ENCODE results near the gene BCAS2. TPM values are rescaled to one million over a fixed set of nuclear protein-coding genes. Genes with fewer than 3 reads are reported as not detected.
"Not testable (repeated sequence)": the region's sequence is repeated elsewhere in the genome, so short reads cannot be mapped to it uniquely, and the experiment has no call there.

BCAS2 gene
- total RNA-seq = 25.0 and 29.3 TPM in 2 replicates

GRCh38 chr1:114581335-114582287 is at the start of gene BCAS2:
BCAS2 (minus strand) TSS chr1:114581615; CDS start chr1:114581591, 24 bp downstream.
- DNase-seq (ENCODE audit: low read depth in 2 of 2) = peak; percentile 97 to 98

DNA sequence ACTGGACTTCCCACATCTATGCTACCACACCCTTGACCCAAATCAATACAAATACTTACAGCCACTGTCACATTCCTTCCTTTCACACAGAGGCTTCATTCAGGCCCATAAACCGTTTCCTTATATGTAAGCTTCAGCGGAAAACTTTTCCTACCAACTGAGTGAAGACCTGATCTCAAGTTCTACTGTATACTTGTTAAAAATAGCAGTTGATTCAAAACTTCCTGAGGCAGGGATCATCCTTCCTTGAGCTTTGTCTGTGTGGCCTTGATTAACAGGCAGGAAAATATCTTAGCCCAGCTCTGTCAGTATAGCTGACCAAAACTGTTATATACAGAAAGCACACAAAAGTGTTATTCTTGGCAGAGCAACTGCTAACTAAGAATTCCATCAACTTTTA is 45.7 kb upstream of the BCAS2 start:
- peak in 1 of 2 donors; percentile 11 for DNase-seq (ENCODE audit: low read depth in 2 of 2)

GRCh38 chr1:114623364-114623763 is 41.9 kb upstream of the BCAS2 start:
- no peak for DNase-seq (ENCODE audit: low read depth in 2 of 2)

GRCh38 chr1:114620419-114620818 is 39.0 kb upstream of the BCAS2 start:
- DNase-seq (ENCODE audit: low read depth in 2 of 2) = no peak

GRCh38 chr1:114618606-114619005 is 37.2 kb upstream of the BCAS2 start:
- DNase-seq (ENCODE audit: low read depth in 2 of 2) = no peak

DNA sequence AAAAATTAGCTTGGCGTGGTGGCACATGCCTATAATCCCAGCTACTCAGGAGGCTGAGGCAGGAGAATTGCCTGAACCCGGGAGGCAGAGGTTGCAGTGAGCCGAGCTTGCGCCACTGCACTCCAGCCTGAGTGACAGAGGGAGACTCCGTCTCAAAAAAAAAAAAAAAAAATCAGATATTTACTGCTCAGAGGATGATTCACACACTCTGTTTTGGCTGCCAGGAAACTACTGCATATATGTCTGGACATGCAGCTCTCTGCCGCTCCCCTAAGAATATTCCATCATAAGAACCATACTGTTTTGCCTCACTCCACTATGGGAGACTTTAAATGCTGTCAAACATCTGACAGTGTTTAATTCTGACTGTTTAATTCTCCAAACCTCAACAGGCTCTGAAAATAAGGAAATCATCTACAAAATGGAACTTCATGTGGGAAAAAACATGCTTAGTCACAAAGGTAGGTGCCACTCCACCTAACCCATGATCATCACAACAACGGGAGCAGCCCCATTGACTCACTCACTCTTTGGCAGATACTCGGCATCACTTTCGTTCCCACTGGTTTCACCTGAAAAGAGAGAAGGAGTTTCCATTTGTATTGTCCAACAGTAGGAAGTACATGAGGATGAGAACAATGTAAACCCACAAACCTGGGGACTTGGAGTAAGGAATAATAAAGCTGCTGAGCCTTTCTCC is 29.3 kb upstream of the BCAS2 start:
- DNase-seq (ENCODE audit: low read depth in 2 of 2) = peak in 1 of 2 donors; percentile 16

DNA sequence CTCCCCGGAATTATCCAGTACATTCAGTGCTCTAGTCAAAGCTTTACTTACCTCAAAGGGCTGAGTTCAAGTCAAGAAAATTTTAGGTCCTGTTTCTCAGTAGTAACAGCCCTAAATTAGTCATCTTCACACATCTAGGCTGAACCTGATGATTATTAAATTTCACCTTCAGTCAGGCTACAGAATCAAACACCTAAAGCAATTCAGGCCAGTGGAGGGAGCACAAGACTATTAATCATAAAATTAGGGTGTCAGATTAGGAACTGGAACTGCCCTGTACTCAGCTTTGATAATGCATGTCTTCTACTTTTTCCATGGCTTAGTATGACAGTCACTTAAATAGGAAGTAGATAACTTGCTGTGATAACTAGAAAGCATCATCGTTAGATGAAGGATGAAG is 28.4 kb upstream of the BCAS2 start:
- no peak for DNase-seq (ENCODE audit: low read depth in 2 of 2)

- DNase-seq (ENCODE audit: low read depth in 2 of 2) = no peak
Observed at GRCh38 chr1:114609026-114609425, 27.6 kb upstream of the BCAS2 start.

- DNase-seq (ENCODE audit: low read depth in 2 of 2) = no peak
Observed at GRCh38 chr1:114607223-114607622, 25.8 kb upstream of the BCAS2 start.

DNA sequence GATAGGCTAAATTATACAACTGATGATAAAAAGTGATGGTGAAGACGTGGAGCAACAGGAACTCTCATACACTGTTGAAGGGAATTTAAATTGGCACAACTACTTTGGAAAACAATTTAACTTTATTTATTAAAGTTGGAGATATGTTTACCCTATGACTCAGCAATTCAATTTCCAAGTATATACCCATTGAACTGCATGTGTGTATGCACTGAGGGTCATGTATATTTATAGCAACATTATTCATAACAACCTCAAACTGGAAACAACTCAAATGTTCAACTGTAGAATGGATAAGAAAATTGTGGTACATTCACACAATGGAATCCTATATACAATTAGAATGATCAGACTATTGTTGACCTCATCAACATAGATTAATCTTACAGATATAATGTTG is 16.5 kb upstream of the BCAS2 start:
- DNase-seq (ENCODE audit: low read depth in 2 of 2) = no peak

DNA sequence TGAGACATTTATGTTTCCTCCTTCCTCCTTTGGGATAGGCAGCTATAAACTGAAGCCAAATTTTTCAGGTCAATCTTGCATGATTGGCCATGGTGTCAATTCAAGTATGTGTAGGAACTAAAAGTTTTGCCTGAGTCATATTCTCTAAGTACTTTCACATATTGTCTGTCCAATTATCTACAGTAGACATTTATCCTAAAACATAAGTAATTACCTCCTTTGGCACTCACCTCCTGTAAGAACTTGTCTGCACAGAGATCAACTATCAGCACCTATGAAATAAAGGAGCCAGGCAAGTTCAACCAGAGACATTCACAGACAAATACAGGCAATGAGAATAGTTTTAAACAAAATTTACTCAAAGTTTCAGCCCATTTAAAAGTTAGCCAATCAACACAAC is 14.2 kb upstream of the BCAS2 start:
- no peak for DNase-seq (ENCODE audit: low read depth in 2 of 2)

DNA sequence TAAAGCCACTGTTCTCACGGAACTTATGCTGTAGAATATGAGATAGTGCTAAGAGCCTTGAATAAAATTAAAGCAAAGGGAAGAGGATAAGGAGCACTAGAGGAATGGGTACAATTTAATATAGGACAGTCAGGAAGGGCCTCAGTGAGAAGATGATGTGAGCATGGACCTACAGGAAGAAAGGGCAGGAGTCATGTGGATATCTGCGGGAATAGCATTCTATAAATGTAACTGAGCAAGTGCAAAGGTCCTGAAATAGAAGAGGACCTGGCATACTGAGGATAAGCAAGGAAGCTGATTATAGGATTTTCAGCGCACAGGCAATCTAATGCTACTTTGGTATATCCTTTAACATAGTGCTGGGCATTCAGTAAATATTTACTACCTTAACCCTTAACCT is 12.6 kb upstream of the BCAS2 start:
- no peak for DNase-seq (ENCODE audit: low read depth in 2 of 2)

DNA sequence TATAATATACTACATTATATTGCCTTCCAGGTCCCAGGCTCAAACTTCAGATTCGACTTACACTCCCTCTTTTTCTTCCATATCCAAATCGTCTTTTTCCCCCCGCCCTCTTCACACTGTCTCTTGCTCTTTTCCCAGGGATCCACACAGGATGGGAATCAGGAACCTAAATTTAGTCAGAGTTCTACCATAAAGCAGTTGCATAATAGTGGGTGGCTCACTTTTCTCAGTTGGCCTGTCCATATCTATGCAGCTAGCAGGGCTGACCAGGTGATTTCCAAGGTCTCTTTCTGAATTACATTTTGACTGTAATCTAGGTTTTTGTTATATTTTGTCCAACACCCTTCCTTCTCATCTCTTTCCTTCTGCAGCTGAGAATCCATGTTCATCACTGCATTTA is 7.7 kb upstream of the BCAS2 start:
- DNase-seq (ENCODE audit: low read depth in 2 of 2) = no peak

GRCh38 chr1:114588196-114588689 is 6.8 kb upstream of the BCAS2 start:
- DNase-seq (ENCODE audit: low read depth in 2 of 2) = no peak

GRCh38 chr1:114587203-114587991 is 6.0 kb upstream of the BCAS2 start:
- peak; percentile 2 to 36 for DNase-seq (ENCODE audit: low read depth in 2 of 2)

- DNase-seq (ENCODE audit: low read depth in 2 of 2) = no peak
Observed at GRCh38 chr1:114586513-114587047, 5.2 kb upstream of the BCAS2 start.

DNA sequence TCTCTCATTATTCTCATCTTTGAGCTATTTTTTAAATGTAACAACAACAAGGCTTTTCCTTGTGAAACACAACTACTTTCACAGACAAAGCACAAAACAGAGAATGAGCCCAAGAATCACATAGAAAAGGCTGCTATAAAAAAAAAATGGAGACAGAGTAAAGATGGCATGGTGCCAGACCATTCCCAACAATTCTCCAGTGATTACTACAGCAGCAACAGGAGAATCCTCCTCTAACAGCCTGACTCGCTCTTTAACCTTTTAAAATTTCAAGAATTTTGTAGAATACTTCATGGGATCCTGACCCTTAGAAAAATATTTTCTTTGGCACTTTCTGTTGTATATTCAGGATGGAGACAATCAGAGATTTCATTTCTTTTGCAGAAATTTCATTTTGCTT is 3.8 kb upstream of the BCAS2 start:
- DNase-seq (ENCODE audit: low read depth in 2 of 2) = peak in 1 of 2 donors; percentile 5

GRCh38 chr1:114574365-114574764 is 7.0 kb downstream of the BCAS2 start:
- no peak for DNase-seq (ENCODE audit: low read depth in 2 of 2)

- no peak for DNase-seq (ENCODE audit: low read depth in 2 of 2)
Observed at GRCh38 chr1:114564141-114564540, 17.3 kb downstream of the BCAS2 start.

- DNase-seq (ENCODE audit: low read depth in 2 of 2) = not testable (repeated sequence)
Observed at GRCh38 chr1:114562978-114563510, 18.4 kb downstream of the BCAS2 start.

- DNase-seq (ENCODE audit: low read depth in 2 of 2) = no peak
Observed at GRCh38 chr1:114561333-114561732, 20.1 kb downstream of the BCAS2 start.
